Coronary artery (tissue), 2 donors: ENCODE data around the gene MRPS16.
A peak's percentile ranks its signal among the peaks of the same experiment; 100 is the strongest.

ENCODE experiments used
- DNase-seq: peaks from one replicate; pipeline ENCODE4 v3.0.0-alpha.2; 2017; ENCODE audit warnings: low spot score
- H3K27ac ChIP-seq, 2 donors: fragments of 200-600 bp; sonication (generic); one replicate each; pipeline ENCODE4 v1.5.1; 2016 to 2019
- H3K4me3 ChIP-seq: fragments of 200-600 bp; sonication (generic); 2 replicates; pipeline ENCODE4 v1.5.1; 2016; ENCODE audit warnings: mild to moderate bottlenecking, moderate library complexity
- CTCF ChIP-seq: fragments of 200-600 bp; sonication (generic); IDR thresholded peaks from one replicate; pipeline ENCODE4 v1.5.1; 2019; ENCODE audit warnings: antibody characterized with exemption

MRPS16 gene

GRCh38 chr10:73252445-73253224 is at the start of gene MRPS16:
TSS of gene MRPS16 (minus strand) at chr10:73252644. CDS start at chr10:73252482, 162 bp downstream.
- H3K4me3 ChIP-seq: peak within 1 kb of the TSS; percentile 91
- no peak for TF ChIP-seq CTCF
- peak within 1 kb of the TSS; percentile 87 to 96 for H3K27ac ChIP-seq
- DNase-seq: peak; percentile 96

GRCh38 chr10:73296946-73297345 is 44.5 kb upstream of the MRPS16 start:
- DNase-seq: no peak
- no peak for TF ChIP-seq CTCF
- Histone ChIP-seq H3K4me3 (no peak overlapping the region), H3K27ac (no peak overlapping the region)

GRCh38 chr10:73293461-73293860 is 41.0 kb upstream of the MRPS16 start:
- TF ChIP-seq CTCF: no peak
- no peak for DNase-seq
- H3K4me3 ChIP-seq: no peak overlapping the region
- no peak overlapping the region for H3K27ac ChIP-seq

GRCh38 chr10:73289958-73290357 is 37.5 kb upstream of the MRPS16 start:
- Histone ChIP-seq H3K27ac (no peak overlapping the region), H3K4me3 (no peak overlapping the region)
- TF ChIP-seq CTCF: no peak
- no peak for DNase-seq

GRCh38 chr10:73287441-73287840 is 35.0 kb upstream of the MRPS16 start:
- TF ChIP-seq CTCF: no peak
- no peak for DNase-seq
- no peak overlapping the region for H3K4me3 ChIP-seq
- H3K27ac ChIP-seq: no peak overlapping the region

- H3K4me3 ChIP-seq: no peak overlapping the region
These were observed 28.7 kb upstream of the MRPS16 start for GRCh38 chr10:73281097-73281496.

More at GRCh38 chr10:73281097-73281496, 28.7 kb upstream of the MRPS16 start:
- H3K27ac ChIP-seq: no peak overlapping the region
- no peak for DNase-seq
- TF ChIP-seq CTCF: no peak
